ENCODE data around the gene KRTAP5-11.
"Not testable (repeated sequence)": the region's sequence is repeated elsewhere in the genome, so short reads cannot be mapped to it uniquely, and the experiment has no call there.

Gene KRTAP5-11

DNA sequence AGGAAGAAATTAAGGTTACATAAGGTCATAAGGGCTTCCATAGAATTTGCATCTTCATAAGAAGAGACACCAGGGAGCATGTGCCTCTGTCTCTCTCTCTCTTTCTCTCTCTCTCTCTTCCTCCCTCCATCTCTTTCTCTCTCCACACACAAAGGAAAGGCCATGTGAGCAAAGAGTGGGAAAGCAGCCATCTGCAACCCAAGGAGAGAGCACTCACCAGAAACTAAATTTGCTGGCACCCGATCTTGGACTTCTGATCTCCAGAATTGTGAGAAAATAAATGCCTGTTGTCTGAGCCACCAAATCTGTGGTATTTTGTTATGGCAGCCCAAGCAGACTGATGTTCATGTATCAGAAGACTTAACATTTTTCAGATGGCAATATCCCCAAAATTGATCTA lies 23.7 kb downstream of the KRTAP5-11 start:
- FAIRE-seq (no peak), DNase-seq (ENCODE audit: low spot score) (no peak)

DNA sequence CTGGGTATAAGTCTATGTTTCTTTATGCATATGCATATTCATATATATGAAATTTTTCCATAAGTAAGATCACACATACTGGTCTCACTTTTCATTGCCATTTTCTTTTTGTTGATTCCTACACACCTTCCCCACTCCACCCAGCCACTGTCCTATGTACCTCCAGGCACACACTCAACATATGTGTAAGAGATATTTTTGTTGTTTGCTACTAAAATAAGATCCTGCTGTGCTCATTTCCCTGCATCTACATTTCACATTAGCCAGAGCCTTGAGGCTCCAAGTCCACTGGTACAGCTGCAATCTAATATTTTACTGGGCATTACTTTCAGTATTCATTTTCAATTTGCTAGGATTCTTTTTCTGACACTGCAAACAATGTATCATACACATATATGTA lies 25.4 kb downstream of the KRTAP5-11 start:
- DNase-seq (ENCODE audit: low spot score) (no peak), FAIRE-seq (no peak)

- no peak for FAIRE-seq
- DNase-seq (ENCODE audit: low spot score): no peak
Measured at GRCh38 chr11:71556018-71556417, 26.7 kb downstream of the KRTAP5-11 start.

- no peak for DNase-seq (ENCODE audit: low spot score)
- no peak for FAIRE-seq
Measured at GRCh38 chr11:71555508-71555907, 27.2 kb downstream of the KRTAP5-11 start.

GRCh38 chr11:71554996-71555395 lies 27.7 kb downstream of the KRTAP5-11 start:
- no peak for DNase-seq (ENCODE audit: low spot score)
- no peak for FAIRE-seq

GRCh38 chr11:71551711-71552110 lies 31.0 kb downstream of the KRTAP5-11 start:
- FAIRE-seq (no peak), DNase-seq (ENCODE audit: low spot score) (no peak)

GRCh38 chr11:71548716-71549151 lies 33.9 kb downstream of the KRTAP5-11 start:
- FAIRE-seq (no peak), DNase-seq (ENCODE audit: low spot score) (no peak)

GRCh38 chr11:71548120-71548519 lies 34.6 kb downstream of the KRTAP5-11 start, which contains the start of gene KRTAP5-9:
TSS of gene KRTAP5-9 (plus strand) at chr11:71548420. CDS start at chr11:71548658, 238 bp downstream.
- FAIRE-seq (no peak), DNase-seq (ENCODE audit: low spot score) (no peak)

DNA sequence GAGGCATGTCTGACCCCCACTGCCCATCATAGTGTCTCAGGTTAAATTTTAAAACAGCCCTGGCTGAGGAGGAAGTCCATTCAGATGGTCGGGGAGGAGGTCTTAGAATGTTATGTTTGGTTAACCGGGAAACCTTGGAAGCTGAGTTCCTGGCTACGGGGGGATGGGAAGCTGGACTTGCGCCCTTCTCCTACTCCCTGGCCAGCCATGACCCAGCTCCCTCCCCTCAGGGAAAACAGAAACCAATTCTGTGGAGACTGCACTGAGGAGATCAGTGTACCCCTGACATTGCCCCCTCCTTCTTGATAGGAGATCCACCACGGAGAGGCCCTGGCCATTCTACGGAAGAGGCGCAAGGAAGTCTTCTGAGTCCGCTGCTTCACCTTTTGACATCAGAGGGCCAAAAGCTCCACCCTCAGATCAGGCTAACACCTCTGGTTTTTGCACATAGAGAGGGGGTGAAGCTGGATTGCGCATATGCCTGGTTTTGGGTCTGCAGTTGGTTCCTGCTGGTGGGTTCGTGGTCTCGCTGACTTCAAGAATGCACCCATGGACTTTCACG lies 37.2 kb downstream of the KRTAP5-11 start:
- FAIRE-seq (no peak), DNase-seq (ENCODE audit: low spot score) (no peak)

DNA sequence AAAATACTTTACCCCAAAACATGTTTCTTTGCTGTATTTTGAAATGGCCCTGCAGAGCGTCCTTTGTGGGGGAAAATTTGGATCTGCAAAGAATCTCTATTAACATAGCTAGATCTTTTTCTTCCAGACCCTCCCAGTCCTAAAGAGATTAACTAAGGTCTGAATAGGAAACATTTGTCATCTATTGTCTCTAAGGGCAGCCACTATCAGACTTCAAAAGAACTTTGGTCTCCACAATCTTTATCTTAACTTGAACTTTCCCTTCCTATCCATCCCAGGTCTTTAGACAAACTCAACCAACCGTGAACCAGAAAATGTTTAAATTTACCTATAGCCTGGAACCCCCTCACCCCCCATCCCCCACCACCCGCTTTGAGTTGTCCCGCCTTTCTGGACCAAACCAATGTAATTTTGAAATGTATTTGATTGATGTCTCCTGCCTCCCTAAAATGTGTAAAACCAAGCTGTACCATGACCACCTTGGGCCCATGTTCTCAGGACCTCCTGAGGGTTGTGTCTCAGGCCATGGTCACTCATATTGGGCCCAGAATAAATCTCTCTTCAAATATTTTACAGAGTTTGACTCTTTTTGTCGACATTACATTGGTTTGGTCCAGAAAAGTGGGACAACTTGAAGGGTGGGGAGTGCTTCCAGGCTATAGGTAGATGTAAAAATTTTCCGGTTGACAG lies 38.0 kb downstream of the KRTAP5-11 start:
- DNase-seq (ENCODE audit: low spot score) (no peak), FAIRE-seq (no peak)

DNA sequence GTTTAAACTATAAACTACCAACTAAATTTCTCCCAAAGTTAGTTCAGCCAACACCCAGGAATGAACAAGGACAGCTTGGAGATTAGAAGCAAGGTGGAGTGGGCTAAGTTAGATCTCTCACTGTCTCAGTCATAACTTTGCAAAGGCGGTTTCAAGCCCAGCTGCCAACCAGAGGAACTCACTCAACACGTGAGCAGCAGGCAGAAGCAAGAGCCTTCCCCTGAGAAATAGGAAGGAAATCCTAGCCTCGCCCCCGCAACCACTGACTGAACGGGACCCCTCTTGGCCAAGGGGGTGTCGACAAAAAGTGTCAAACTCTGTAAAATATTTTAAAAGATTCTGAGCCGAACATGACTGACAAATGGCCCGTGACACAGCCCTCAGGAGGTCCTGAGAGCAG lies 38.8 kb downstream of the KRTAP5-11 start:
- no peak for DNase-seq (ENCODE audit: low spot score)
- FAIRE-seq: no peak

- FAIRE-seq (no peak), DNase-seq (ENCODE audit: low spot score) (no peak)
Measured at GRCh38 chr11:71542879-71543777, 39.5 kb downstream of the KRTAP5-11 start.

DNA sequence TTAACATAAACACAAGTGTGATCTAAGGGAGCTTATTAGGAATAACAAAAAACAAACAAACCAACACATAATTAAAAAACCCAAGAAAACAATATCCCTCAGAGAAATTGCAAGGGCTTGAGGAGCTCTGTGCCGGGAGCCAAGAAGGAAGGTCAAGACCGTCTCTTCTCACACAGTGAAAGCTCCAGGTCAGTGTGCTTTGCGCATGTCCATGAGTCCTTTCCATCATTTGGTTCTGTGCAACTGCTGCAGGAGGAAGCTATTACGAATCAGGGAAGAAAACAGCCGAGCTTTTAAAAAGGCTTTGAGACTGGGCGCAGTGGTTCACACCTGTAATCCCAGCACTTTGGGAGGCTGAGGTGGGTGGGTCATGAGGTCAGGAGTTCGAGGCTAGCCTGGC lies 40.3 kb downstream of the KRTAP5-11 start:
- DNase-seq (ENCODE audit: low spot score) (no peak), FAIRE-seq (no peak)

GRCh38 chr11:71540521-71541304 lies 42.0 kb downstream of the KRTAP5-11 start:
- FAIRE-seq; DNase-seq (ENCODE audit: low spot score): not testable (repeated sequence)

DNA sequence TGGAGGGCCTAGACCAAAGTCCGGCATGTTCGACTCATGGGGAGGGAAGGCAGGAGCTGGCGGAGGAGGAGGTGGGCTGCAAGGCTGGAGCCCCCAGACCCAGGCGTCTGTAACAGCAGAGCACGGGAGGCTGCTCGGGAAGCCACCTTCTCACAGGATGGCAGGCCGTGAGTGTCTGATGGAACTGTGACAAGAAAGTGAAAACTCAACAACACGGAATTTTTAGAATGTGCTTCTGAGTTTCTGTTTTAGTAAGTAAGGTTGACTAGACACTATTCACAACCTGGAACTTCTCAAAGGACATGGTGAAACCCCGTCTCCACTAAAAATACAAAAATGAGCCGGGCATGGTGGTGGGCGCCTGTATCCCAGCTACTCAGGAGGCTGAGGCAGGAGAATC lies 42.7 kb downstream of the KRTAP5-11 start:
- not testable (repeated sequence) for DNase-seq (ENCODE audit: low spot score); FAIRE-seq

- FAIRE-seq (no peak), DNase-seq (ENCODE audit: low spot score) (no peak)
Measured at GRCh38 chr11:71539017-71539416, 43.7 kb downstream of the KRTAP5-11 start.

- FAIRE-seq: no peak
- DNase-seq (ENCODE audit: low spot score): no peak
Measured at GRCh38 chr11:71538666-71538990, 44.0 kb downstream of the KRTAP5-11 start.

- DNase-seq (ENCODE audit: low spot score); FAIRE-seq: not testable (repeated sequence)
Measured at GRCh38 chr11:71537977-71538665, 44.6 kb downstream of the KRTAP5-11 start, which contains the start of gene KRTAP5-8. TSS of gene KRTAP5-8 (plus strand) at chr11:71538025. CDS start at chr11:71538056, 31 bp downstream.

DNA sequence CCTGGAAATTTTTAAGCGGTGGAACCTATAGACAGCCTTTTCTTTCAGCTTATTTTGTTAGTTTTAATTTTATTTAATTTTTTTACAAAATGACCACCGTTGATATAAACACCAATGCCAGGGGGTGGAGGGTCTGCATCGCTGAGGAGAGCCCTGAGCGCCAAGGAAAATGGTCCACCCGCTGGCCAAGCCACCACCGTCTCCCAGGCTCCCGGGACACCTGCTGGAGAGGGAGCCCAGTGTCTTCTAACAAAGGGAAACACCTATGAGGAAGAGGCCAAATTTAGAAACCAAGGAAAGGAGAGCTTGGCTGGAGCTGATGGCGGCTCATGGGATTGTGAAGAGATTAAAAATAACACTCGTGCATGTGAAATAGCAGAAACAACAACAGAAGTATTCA lies 45.1 kb downstream of the KRTAP5-11 start:
- no peak for DNase-seq (ENCODE audit: low spot score)
- no peak for FAIRE-seq

DNA sequence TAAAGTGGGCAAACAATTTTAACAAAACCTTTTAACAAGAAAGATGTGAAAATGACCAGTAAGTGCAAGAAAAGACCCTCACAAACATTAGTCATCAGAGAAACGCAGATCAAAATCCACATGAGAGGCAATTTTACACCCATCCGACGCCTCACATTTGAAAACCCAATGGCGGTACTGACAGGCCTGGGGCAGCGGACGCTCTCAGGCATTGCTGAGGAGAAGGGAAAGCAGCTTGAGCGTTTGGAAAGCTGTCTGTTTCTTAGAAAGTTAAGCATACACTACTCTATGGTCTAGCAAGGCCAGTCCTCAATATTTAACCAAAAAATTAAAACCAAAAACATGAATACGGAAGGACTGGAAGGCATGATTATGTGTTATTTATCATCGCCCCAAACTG lies 46.9 kb downstream of the KRTAP5-11 start:
- FAIRE-seq (no peak), DNase-seq (ENCODE audit: low spot score) (no peak)
